IMR-90 (cell line): Measurements from ENCODE around the gene CLDN19. TPM values are rescaled to one million over a fixed set of nuclear protein-coding genes. Genes with fewer than 3 reads are reported as not detected.

ENCODE experiments used
- ATAC-seq: fragments of 200-7000 bp; cut with Tn5 transposase; 2 replicates; pipeline ENCODE4 v1.9.1; 2020; ENCODE audit warnings: low read depth, mild to moderate bottlenecking, moderate library complexity
- BruUV-seq: library from RNA; stranded (reverse); fragments of 400-500 nt; replicated peaks from 2 replicates; lab custom pipeline; 2021; lab: Mats Ljungman, UMichigan
- CTCF ChIA-PET: fragments of 300-600 bp; formaldehyde crosslinking; extraction: SDS; loops from one replicate; lab custom pipeline; 2021; ENCODE audit warnings: antibody characterized with exemption; lab: Yijun Ruan, JAX
- POLR2A ChIA-PET: fragments of 300-600 bp; sonication (Branson Sonifier 250); formaldehyde crosslinking; loops from one replicate; lab custom pipeline; 2022; ENCODE audit warnings: antibody characterized with exemption; ENCODE audit not compliant: unreplicated experiment; lab: Charles Lee
- DNase-seq: peaks from one replicate; pipeline ENCODE4 v3.0.0; 2013
- H2AFZ ChIP-seq: replicated peaks from 2 replicates; pipeline ENCODE3; 2013; ENCODE audit warnings: low read length, mild to moderate bottlenecking; ENCODE audit not compliant: poor library complexity
- H2AK5ac ChIP-seq: 2 replicates; pipeline ENCODE4 v1.6.1; 2013; ENCODE audit warnings: low read depth, low read length, inconsistent platforms
- H2AK9ac ChIP-seq: replicated peaks from 2 replicates; pipeline ENCODE3; 2013; ENCODE audit warnings: mild to moderate bottlenecking, low read depth, low read length, moderate library complexity; ENCODE audit not compliant: poor library complexity
- H2BK120ac ChIP-seq: 2 replicates; pipeline ENCODE4 v1.6.1; 2013; ENCODE audit warnings: low read depth, low read length, inconsistent platforms
- H2BK15ac ChIP-seq: 3 replicates; pipeline ENCODE4 v1.6.1; 2013; ENCODE audit warnings: low read depth, low read length, inconsistent platforms
- H2BK20ac ChIP-seq: 2 replicates; pipeline ENCODE4 v1.6.1; 2013; ENCODE audit warnings: low read depth, mild to moderate bottlenecking, inconsistent platforms, low read length, moderate library complexity
- H2BK5ac ChIP-seq: 2 replicates; pipeline ENCODE4 v1.6.1; 2013; ENCODE audit warnings: mild to moderate bottlenecking, low read depth, low read length, inconsistent platforms; ENCODE audit not compliant: poor library complexity, severe bottlenecking
- H3K14ac ChIP-seq: replicated peaks from 2 replicates; pipeline ENCODE4 v1.6.1; 2013; ENCODE audit warnings: low read depth, low read length, inconsistent platforms
- H3K18ac ChIP-seq: 2 replicates; pipeline ENCODE4 v1.6.1; 2013; ENCODE audit warnings: low read depth, low read length, control low read depth
- H3K23ac ChIP-seq: 2 replicates; pipeline ENCODE4 v1.6.1; 2013; ENCODE audit warnings: low read depth, low read length, inconsistent platforms
- H3K27ac ChIP-seq: 2 replicates; pipeline ENCODE4 v1.5.1; 2013; ENCODE audit warnings: mild to moderate bottlenecking, control low read depth, low read length; ENCODE audit not compliant: insufficient read depth
- H3K27me3 ChIP-seq: 2 replicates; pipeline ENCODE4 v1.6.1; 2013; ENCODE audit warnings: low read length; ENCODE audit not compliant: control insufficient read depth, insufficient read depth
- H3K36me3 ChIP-seq: 2 replicates; pipeline ENCODE4 v1.6.1; 2013; ENCODE audit warnings: low read length, mixed read lengths; ENCODE audit not compliant: control insufficient read depth, insufficient read depth
- H3K4ac ChIP-seq: 2 replicates; pipeline ENCODE4 v1.6.1; 2013; ENCODE audit warnings: low read depth, low read length, inconsistent platforms
- H3K4me1 ChIP-seq: 2 replicates; pipeline ENCODE4 v1.6.1; 2013; ENCODE audit warnings: low read length, mixed read lengths; ENCODE audit not compliant: control insufficient read depth, insufficient read depth
- H3K4me2 ChIP-seq: 2 replicates; pipeline ENCODE4 v1.6.1; 2013; ENCODE audit warnings: low read depth, mild to moderate bottlenecking, control low read depth, low read length, moderate library complexity
- H3K4me3 ChIP-seq: 2 replicates; pipeline ENCODE4 v1.5.1; 2013; ENCODE audit warnings: low read depth, mild to moderate bottlenecking, control low read depth, low read length, moderate library complexity; ENCODE audit not compliant: insufficient read depth
- H3K56ac ChIP-seq: 2 replicates; pipeline ENCODE4 v1.6.1; 2013; ENCODE audit warnings: low read length, inconsistent platforms; ENCODE audit not compliant: insufficient read depth; ENCODE audit errors: extremely low read depth
- H3K79me1 ChIP-seq, 2 experiments: 2 replicates each; pipeline ENCODE4 v1.6.1; 2013; ENCODE audit warnings: low read length in 2 of 2, inconsistent platforms in 1 of 2, low read depth in 1 of 2
- H3K9ac ChIP-seq: 2 replicates; pipeline ENCODE4 v1.6.1; 2013; ENCODE audit warnings: low read depth, low read length, control low read depth
- H3K9me1 ChIP-seq: 2 replicates; pipeline ENCODE4 v1.6.1; 2013; ENCODE audit warnings: low read length, inconsistent platforms; ENCODE audit not compliant: insufficient read depth
- H3K9me3 ChIP-seq: 2 replicates; pipeline ENCODE4 v1.6.1; 2013; ENCODE audit warnings: low read length; ENCODE audit not compliant: control insufficient read depth, insufficient read depth
- H4K20me1 ChIP-seq: 2 replicates; pipeline ENCODE4 v1.6.1; 2013; ENCODE audit warnings: low read length, inconsistent platforms; ENCODE audit not compliant: insufficient read depth
- H4K5ac ChIP-seq: 2 replicates; pipeline ENCODE4 v1.6.1; 2013; ENCODE audit warnings: mild to moderate bottlenecking, low read depth, low read length, control low read depth
- H4K8ac ChIP-seq, 2 experiments: 2 replicates each; pipeline ENCODE4 v1.6.1; 2013; ENCODE audit warnings: low read depth in 2 of 2, low read length in 2 of 2, control low read depth in 1 of 2, inconsistent platforms in 1 of 2
- H4K91ac ChIP-seq: 2 replicates; pipeline ENCODE4 v1.6.1; 2013; ENCODE audit warnings: low read depth, low read length, inconsistent platforms; ENCODE audit not compliant: insufficient read depth
- BHLHE40 ChIP-seq: fragments of 150-350 bp; IDR thresholded peaks from 2 replicates; pipeline ENCODE4 v1.6.1; 2016; ENCODE audit warnings: mild to moderate bottlenecking, low read depth, low read length
- MAZ ChIP-seq: IDR thresholded peaks from 2 replicates; pipeline ENCODE4 v1.6.1; 2012; ENCODE audit warnings: low read depth, mild to moderate bottlenecking, low read length, improper control_type of control experiment, moderate library complexity, borderline replicate concordance
- MXI1 ChIP-seq: IDR thresholded peaks from 2 replicates; pipeline ENCODE4 v1.6.1; 2012; ENCODE audit warnings: low read depth, mild to moderate bottlenecking, low read length, moderate library complexity, borderline replicate concordance
- NFE2L2 ChIP-seq: fragments of 150-350 bp; IDR thresholded peaks from 2 replicates; pipeline ENCODE4 v1.6.1; 2016; ENCODE audit warnings: low read depth, mild to moderate bottlenecking, low read length
- RCOR1 ChIP-seq: IDR thresholded peaks from 2 replicates; pipeline ENCODE4 v1.6.1; 2012; ENCODE audit warnings: mild to moderate bottlenecking, low read length, improper control_type of control experiment; ENCODE audit not compliant: insufficient replicate concordance
- RFX5 ChIP-seq: IDR thresholded peaks from 2 replicates; pipeline ENCODE4 v1.8.0; 2012; ENCODE audit warnings: low read depth, mild to moderate bottlenecking, low read length, moderate library complexity
- WGBS, 2 experiments: methylation state at CpG; one replicate each; pipeline versions ENCODE4 v1.1.5 to v1.1.7; 2013; ENCODE audit warnings: missing lambda C conversion rate in 2 of 2; ENCODE audit not compliant: insufficient read length in 1 of 2; ENCODE audit errors: extremely low coverage in 2 of 2; 5-methylcytosine and 5-hydroxymethylcytosine counted together
- dilution Hi-C: fragments of 300-500 bp; cut with HindIII; formaldehyde crosslinking; loops from one replicate; pipeline ENCODE4 v1.14.3; 2018; ENCODE audit warnings: low sequenced_read_pairs; ENCODE audit not compliant: unreplicated experiment
- in situ Hi-C: fragments of 300-500 bp; cut with MboI; formaldehyde crosslinking; loops from 3 replicates; pipeline ENCODE4 v1.14.3; 2019; ENCODE audit warnings: low sequenced_read_pairs, inconsistent platforms, mixed read lengths
- intact Hi-C: fragments of 100-400 bp; cut with micrococcal nuclease; formaldehyde crosslinking; loops from 2 replicates; pipeline ENCODE4 v1.10.0; 2022
- polyA plus RNA-seq, 3 experiments: library from polyadenylated mRNA; depleted of rRNA; stranded (reverse); fragments of >200 nt; gene quantifications; 2 replicates each; pipeline ENCODE4 v1.2.3, GENCODE V29; 2012; ENCODE audit warnings: low replicate concordance in 1 of 3
- total RNA-seq: library from RNA; depleted of rRNA; stranded (reverse); fragments of >200 nt; gene quantifications from 2 replicates; pipeline ENCODE4 v1.2.3, GENCODE V29; 2012
- TF ChIP-seq, protein P1 (sequence below): fragments of 150-350 bp; IDR thresholded peaks from 2 replicates; pipeline ENCODE4 v1.6.1; 2017; ENCODE audit warnings: mild to moderate bottlenecking, antibody characterized with exemption, low read length, low read depth
- TF ChIP-seq, protein P2 (sequence below): conservative IDR thresholded peaks from 2 replicates; pipeline ENCODE4 v1.5.1; 2012; ENCODE audit warnings: mild to moderate bottlenecking, low read depth, low read length, improper control_type of control experiment
- TF ChIP-seq, protein P3 (sequence below): fragments of 150-350 bp; IDR thresholded peaks from 2 replicates; pipeline ENCODE4 v1.6.1; 2016; ENCODE audit warnings: low read depth, mild to moderate bottlenecking, low read length, moderate library complexity, borderline replicate concordance

The CLDN19 gene
- total and polyA plus RNA-seq, 2 of the 4 experiments (the other 2 are of a cell fraction), result not detected

DNA sequence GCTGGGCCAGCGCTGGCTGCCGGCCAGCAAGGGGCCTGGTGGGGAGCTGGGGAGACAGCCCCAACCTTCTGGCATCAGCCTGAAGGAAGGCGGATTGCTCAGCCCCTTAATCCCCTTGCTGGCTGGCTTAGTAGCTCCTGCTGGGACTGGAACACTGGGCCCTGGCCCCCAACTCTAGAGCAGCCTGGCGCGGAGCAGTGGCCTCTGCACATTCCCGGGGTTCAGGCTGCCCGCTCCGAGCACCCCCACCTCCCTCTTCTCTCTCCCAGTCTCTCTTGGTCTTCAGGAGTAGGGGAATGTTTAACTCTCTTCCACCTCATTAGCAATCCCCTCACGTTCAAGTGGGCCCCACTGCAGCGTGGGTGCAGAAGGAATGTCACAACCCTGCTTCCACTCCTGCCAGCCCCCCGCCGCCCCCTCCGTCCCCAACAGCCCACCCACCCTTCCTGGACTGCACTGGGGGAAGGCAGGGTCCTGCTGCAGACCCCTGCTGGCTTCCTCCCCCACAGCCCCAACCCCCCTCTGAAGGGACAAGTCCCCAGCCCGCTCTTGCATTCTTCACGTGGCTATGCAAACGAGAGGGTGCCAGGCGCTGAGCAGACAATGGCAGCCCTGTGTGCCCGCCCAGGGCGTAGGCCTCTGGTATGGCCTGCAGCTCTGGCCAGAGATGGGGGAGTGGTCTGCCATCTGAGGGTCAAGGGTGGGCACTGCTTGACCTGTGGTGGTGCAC is 980 bp upstream of the CLDN19 start:
- in situ Hi-C loops, result no loop called here
- CTCF ChIA-PET, result no interaction called here

More for the DNA sequence above, 980 bp upstream of the CLDN19 start:
- no peak overlapping the region for H2BK5ac ChIP-seq
- H2BK120ac ChIP-seq, result no peak overlapping the region
- POLR2A ChIA-PET, result no interaction called here
- H4K20me1 ChIP-seq, result peaks cover 2% of the 10 kb centered on the region; the same call in 1 of the 2 replicates
- no peak overlapping the region for H2AK9ac ChIP-seq
- H2BK20ac ChIP-seq, result no peak overlapping the region
- no peak overlapping the region for H3K27ac ChIP-seq
- H3K9ac ChIP-seq, result no peak overlapping the region
- no peaks in the 10 kb centered on the region; the same call in 1 of the 2 replicates for H3K27me3 ChIP-seq
- H3K4me1 ChIP-seq, result no peaks in the 10 kb centered on the region
- H3K9me1 ChIP-seq, result no peaks in the 10 kb centered on the region
- no peak overlapping the region for H2AK5ac ChIP-seq
- BruUV-seq, result no TSS peak
- no peak overlapping the region for H2AFZ ChIP-seq
- no peaks in the 10 kb centered on the region; a peak in 1 of 4 replicates for H3K79me1 ChIP-seq
- intact Hi-C loops, result no loop called here
- H3K4me3 ChIP-seq, result no peak overlapping the region
- WGBS, 2 experiments, result 21% methylated on average over 3 of the region's 19 CpGs; no CpG with 5 or more reads in 1 of the 2 experiments
- no peaks in the 10 kb centered on the region for H3K9me3 ChIP-seq
- peaks cover 5% of the 10 kb centered on the region; the same call in 1 of the 2 replicates for H3K36me3 ChIP-seq
- no peak overlapping the region for H3K14ac ChIP-seq
- no peak overlapping the region for H4K91ac ChIP-seq
- DNase-seq (no peak), ATAC-seq (no peak)
- H3K18ac ChIP-seq, result no peak overlapping the region
- H3K4me2 ChIP-seq, result no peak overlapping the region
- TF ChIP-seq, protein P1, sequence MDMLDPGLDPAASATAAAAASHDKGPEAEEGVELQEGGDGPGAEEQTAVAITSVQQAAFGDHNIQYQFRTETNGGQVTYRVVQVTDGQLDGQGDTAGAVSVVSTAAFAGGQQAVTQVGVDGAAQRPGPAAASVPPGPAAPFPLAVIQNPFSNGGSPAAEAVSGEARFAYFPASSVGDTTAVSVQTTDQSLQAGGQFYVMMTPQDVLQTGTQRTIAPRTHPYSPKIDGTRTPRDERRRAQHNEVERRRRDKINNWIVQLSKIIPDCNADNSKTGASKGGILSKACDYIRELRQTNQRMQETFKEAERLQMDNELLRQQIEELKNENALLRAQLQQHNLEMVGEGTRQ, result no peak
- TF ChIP-seq MXI1 (no peak), NFE2L2 (no peak), RFX5 (no peak), RCOR1 (no peak), BHLHE40 (no peak), MAZ (no peak)
- TF ChIP-seq, protein P2, sequence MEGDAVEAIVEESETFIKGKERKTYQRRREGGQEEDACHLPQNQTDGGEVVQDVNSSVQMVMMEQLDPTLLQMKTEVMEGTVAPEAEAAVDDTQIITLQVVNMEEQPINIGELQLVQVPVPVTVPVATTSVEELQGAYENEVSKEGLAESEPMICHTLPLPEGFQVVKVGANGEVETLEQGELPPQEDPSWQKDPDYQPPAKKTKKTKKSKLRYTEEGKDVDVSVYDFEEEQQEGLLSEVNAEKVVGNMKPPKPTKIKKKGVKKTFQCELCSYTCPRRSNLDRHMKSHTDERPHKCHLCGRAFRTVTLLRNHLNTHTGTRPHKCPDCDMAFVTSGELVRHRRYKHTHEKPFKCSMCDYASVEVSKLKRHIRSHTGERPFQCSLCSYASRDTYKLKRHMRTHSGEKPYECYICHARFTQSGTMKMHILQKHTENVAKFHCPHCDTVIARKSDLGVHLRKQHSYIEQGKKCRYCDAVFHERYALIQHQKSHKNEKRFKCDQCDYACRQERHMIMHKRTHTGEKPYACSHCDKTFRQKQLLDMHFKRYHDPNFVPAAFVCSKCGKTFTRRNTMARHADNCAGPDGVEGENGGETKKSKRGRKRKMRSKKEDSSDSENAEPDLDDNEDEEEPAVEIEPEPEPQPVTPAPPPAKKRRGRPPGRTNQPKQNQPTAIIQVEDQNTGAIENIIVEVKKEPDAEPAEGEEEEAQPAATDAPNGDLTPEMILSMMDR, result no peak
- TF ChIP-seq, protein P3, sequence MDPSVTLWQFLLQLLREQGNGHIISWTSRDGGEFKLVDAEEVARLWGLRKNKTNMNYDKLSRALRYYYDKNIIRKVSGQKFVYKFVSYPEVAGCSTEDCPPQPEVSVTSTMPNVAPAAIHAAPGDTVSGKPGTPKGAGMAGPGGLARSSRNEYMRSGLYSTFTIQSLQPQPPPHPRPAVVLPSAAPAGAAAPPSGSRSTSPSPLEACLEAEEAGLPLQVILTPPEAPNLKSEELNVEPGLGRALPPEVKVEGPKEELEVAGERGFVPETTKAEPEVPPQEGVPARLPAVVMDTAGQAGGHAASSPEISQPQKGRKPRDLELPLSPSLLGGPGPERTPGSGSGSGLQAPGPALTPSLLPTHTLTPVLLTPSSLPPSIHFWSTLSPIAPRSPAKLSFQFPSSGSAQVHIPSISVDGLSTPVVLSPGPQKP, result no peak
- no peak overlapping the region for H3K4ac ChIP-seq
- H2BK15ac ChIP-seq, result no peak overlapping the region
- H4K8ac ChIP-seq, result no peak overlapping the region
- dilution Hi-C loops, result no loop called here
- no peak overlapping the region for H4K5ac ChIP-seq
- H3K23ac ChIP-seq, result no peak overlapping the region
- H3K56ac ChIP-seq, result no peak overlapping the region
